DOHH2 (cell line): ENCODE measurements around the gene TMEM255B.
"Not testable (repeated sequence)": the region's sequence is repeated elsewhere in the genome, so short reads cannot be mapped to it uniquely, and the experiment has no call there.

Experiments used
- H3F3A ChIP-seq: fragments of 200-600 bp; sonication (generic), shearing (Covaris generic); 2 replicates; pipeline ENCODE4 v1.6.0; 2016; ENCODE audit warnings: antibody characterized with exemption, mild to moderate bottlenecking; ENCODE audit not compliant: control insufficient read depth, insufficient read depth
- H3K27ac ChIP-seq: fragments of 200-600 bp; sonication (generic); 2 replicates; pipeline ENCODE4 v1.5.1; 2014; ENCODE audit warnings: low read depth, mild to moderate bottlenecking, low read length, moderate library complexity
- H3K27me3 ChIP-seq: fragments of 200-600 bp; sonication (generic); 2 replicates; pipeline ENCODE4 v1.6.1; 2014; ENCODE audit warnings: mild to moderate bottlenecking, low read length, mixed read lengths; ENCODE audit not compliant: control insufficient read depth
- H3K36me3 ChIP-seq: fragments of 200-600 bp; sonication (generic); 2 replicates; pipeline ENCODE4 v1.6.1; 2014; ENCODE audit warnings: mild to moderate bottlenecking, low read length, moderate library complexity, mixed read lengths; ENCODE audit not compliant: control insufficient read depth
- H3K4me1 ChIP-seq: fragments of 200-600 bp; sonication (generic); 2 replicates; pipeline ENCODE4 v1.6.1; 2014; ENCODE audit warnings: mild to moderate bottlenecking, low read length, mixed read lengths; ENCODE audit not compliant: control insufficient read depth
- H3K4me2 ChIP-seq: fragments of 200-600 bp; sonication (generic); 2 replicates; pipeline ENCODE4 v1.6.0; 2014; ENCODE audit warnings: mild to moderate bottlenecking, low read length, moderate library complexity
- H3K4me3 ChIP-seq: fragments of 200-600 bp; sonication (generic); 2 replicates; pipeline ENCODE4 v1.5.1; 2014; ENCODE audit warnings: mild to moderate bottlenecking, low read length, mixed read lengths
- H3K79me2 ChIP-seq: fragments of 200-600 bp; sonication (generic); 2 replicates; pipeline ENCODE4 v1.6.1; 2014; ENCODE audit warnings: mild to moderate bottlenecking, low read length, mixed read lengths; ENCODE audit not compliant: control insufficient read depth
- H3K9me2 ChIP-seq: fragments of 200-600 bp; sonication (generic); replicated peaks from 2 replicates; pipeline ENCODE4 v1.6.1; 2014; ENCODE audit warnings: mild to moderate bottlenecking, low read length, mixed read lengths; ENCODE audit not compliant: control insufficient read depth
- H3K9me3 ChIP-seq: fragments of 200-600 bp; sonication (generic); 2 replicates; pipeline ENCODE4 v1.6.1; 2014; ENCODE audit warnings: antibody characterized with exemption, low read length, mixed read lengths; ENCODE audit not compliant: control insufficient read depth, insufficient read depth
- H4K20me1 ChIP-seq: fragments of 200-600 bp; sonication (generic); 2 replicates; pipeline ENCODE4 v1.6.0; 2014; ENCODE audit warnings: low read depth, mild to moderate bottlenecking, antibody characterized with exemption, low read length, moderate library complexity; ENCODE audit not compliant: control insufficient read depth, insufficient read depth
- CTCF ChIP-seq: fragments of 200-600 bp; sonication (generic); IDR thresholded peaks from one replicate; pipeline ENCODE4 v1.5.1; 2014; ENCODE audit warnings: antibody characterized with exemption, mild to moderate bottlenecking, low read depth, low read length; ENCODE audit not compliant: poor library complexity, severe bottlenecking
- EZH2phosphoT487 ChIP-seq: fragments of 200-600 bp; sonication (generic); IDR thresholded peaks from 2 replicates; pipeline ENCODE4 v1.6.1; 2017; ENCODE audit warnings: borderline replicate concordance, mild to moderate bottlenecking, antibody characterized with exemption, low read length, moderate library complexity, mixed read lengths

TMEM255B gene

GRCh38 chr13:113827021-113827420, 68.0 kb downstream of the TMEM255B start:
- Histone ChIP-seq H3K27me3 (no peaks in the 10 kb centered on the region), H3K4me2 (no peak overlapping the region), H3K79me2 (no peaks in the 10 kb centered on the region), H3F3A (no peaks in the 10 kb centered on the region), H3K9me3 (no peaks in the 10 kb centered on the region), H3K9me2 (no peaks in the 10 kb centered on the region), H3K27ac (no peak overlapping the region), H3K4me1 (no peaks in the 10 kb centered on the region), H3K36me3 (0 out of 2 replicates have a peak, but pooled peaks cover 3% of the 10 kb centered on the region), H3K4me3 (no peak overlapping the region), H4K20me1 (no peaks in the 10 kb centered on the region)
- TF ChIP-seq EZH2phosphoT487 (no peak), CTCF (no peak)

- Histone ChIP-seq H3K79me2 (no peaks in the 10 kb centered on the region), H3K9me2 (no peaks in the 10 kb centered on the region), H3K36me3 (0 out of 2 replicates have a peak, but pooled peaks cover 3% of the 10 kb centered on the region), H3K4me2 (no peak overlapping the region), H3K4me1 (no peaks in the 10 kb centered on the region), H3F3A (no peaks in the 10 kb centered on the region), H4K20me1 (no peaks in the 10 kb centered on the region), H3K27me3 (no peaks in the 10 kb centered on the region), H3K27ac (no peak overlapping the region), H3K4me3 (no peak overlapping the region), H3K9me3 (no peaks in the 10 kb centered on the region)
- no peak for TF ChIP-seq EZH2phosphoT487
- TF ChIP-seq CTCF: no peak
Observed at GRCh38 chr13:113828282-113828825, 69.3 kb downstream of the TMEM255B start.

- H3K79me2 ChIP-seq, H3K27ac ChIP-seq, H3K4me2 ChIP-seq, H3K27me3 ChIP-seq, H3K4me3 ChIP-seq, H3F3A ChIP-seq, H3K36me3 ChIP-seq, H3K9me2 ChIP-seq, H4K20me1 ChIP-seq, H3K9me3 ChIP-seq, H3K4me1 ChIP-seq: not testable (repeated sequence)
Observed at GRCh38 chr13:113830426-113830950, 71.5 kb downstream of the TMEM255B start.

- no peaks in the 10 kb centered on the region for H3K79me2 ChIP-seq
- H3K4me1 ChIP-seq: no peaks in the 10 kb centered on the region
- H3K27me3 ChIP-seq: no peaks in the 10 kb centered on the region
- no peak overlapping the region for H3K4me3 ChIP-seq
- H3K4me2 ChIP-seq: no peak overlapping the region
- no peak overlapping the region for H3K27ac ChIP-seq
- H3F3A ChIP-seq: no peaks in the 10 kb centered on the region
- no peaks in the 10 kb centered on the region for H3K9me3 ChIP-seq
- H3K9me2 ChIP-seq: no peaks in the 10 kb centered on the region
- no peaks in the 10 kb centered on the region for H4K20me1 ChIP-seq
- no peak for TF ChIP-seq CTCF
- TF ChIP-seq EZH2phosphoT487: no peak
- H3K36me3 ChIP-seq: 0 out of 2 replicates have a peak, but pooled peaks cover 3% of the 10 kb centered on the region
Observed at GRCh38 chr13:113831061-113831460, 72.0 kb downstream of the TMEM255B start.
